Neural cell (in vitro differentiated cells): ENCODE results near the gene RASGRP1. TPM values are rescaled to one million over a fixed set of nuclear protein-coding genes. Genes with fewer than 3 reads are reported as not detected.

ENCODE experiments used
- H2AFZ ChIP-seq: fragments of 200-600, 300-800 bp; sonication (generic), shearing (Covaris generic); 2 replicates; pipeline ENCODE4 v1.6.0; 2014; ENCODE audit warnings: low read depth, mild to moderate bottlenecking, antibody characterized with exemption, low read length, moderate library complexity
- H3F3A ChIP-seq: fragments of 200-600 bp; shearing (Covaris generic); 2 replicates; pipeline ENCODE4 v1.6.1; 2016; ENCODE audit warnings: mild to moderate bottlenecking, moderate library complexity, mixed read lengths, antibody characterized with exemption, low read length; ENCODE audit not compliant: insufficient read depth, poor library complexity, severe bottlenecking
- H3K27ac ChIP-seq: fragments of 200-600, 300-800 bp; sonication (generic), shearing (Covaris generic); 2 replicates; pipeline ENCODE4 v1.5.1; 2014; ENCODE audit warnings: mild to moderate bottlenecking, low read length, moderate library complexity
- H3K27me3 ChIP-seq: fragments of 300-800, 200-600 bp; sonication (generic), shearing (Covaris generic); 2 replicates; pipeline ENCODE4 v1.6.0; 2014; ENCODE audit warnings: mild to moderate bottlenecking, low read depth, low read length, moderate library complexity; ENCODE audit not compliant: insufficient read depth
- H3K36me3 ChIP-seq: fragments of 300-800, 200-600 bp; sonication (generic), shearing (Covaris generic); 2 replicates; pipeline ENCODE4 v1.5.1; 2014; ENCODE audit warnings: mild to moderate bottlenecking, antibody characterized with exemption, low read length, moderate library complexity; ENCODE audit not compliant: insufficient read depth
- H3K4me2 ChIP-seq: fragments of 300-800, 200-600 bp; sonication (generic), shearing (Covaris generic); 2 replicates; pipeline ENCODE4 v1.6.0; 2014; ENCODE audit warnings: mild to moderate bottlenecking, low read length
- H3K4me3 ChIP-seq: fragments of 300-800, 200-600 bp; sonication (generic), shearing (Covaris generic); 2 replicates; pipeline ENCODE4 v1.5.1; 2014; ENCODE audit warnings: mild to moderate bottlenecking, low read length, moderate library complexity
- H3K79me2 ChIP-seq: fragments of 200-600 bp; shearing (Covaris generic); replicated peaks from 2 replicates; pipeline ENCODE4 v1.6.0; 2014; ENCODE audit warnings: mild to moderate bottlenecking, low read length, moderate library complexity; ENCODE audit not compliant: insufficient read depth
- H3K9ac ChIP-seq: fragments of 300-800, 200-600 bp; sonication (generic), shearing (Covaris generic); 2 replicates; pipeline ENCODE4 v1.6.1; 2016; ENCODE audit warnings: mild to moderate bottlenecking, low read length, mixed read lengths
- H3K9me2 ChIP-seq: fragments of 200-600 bp; shearing (Covaris generic); 2 replicates; pipeline ENCODE4 v1.6.1; 2016; ENCODE audit warnings: mild to moderate bottlenecking, low read length, mixed read lengths; ENCODE audit not compliant: insufficient read depth
- H3K9me3 ChIP-seq: fragments of 200-600, 300-800 bp; sonication (generic), shearing (Covaris generic); 2 replicates; pipeline ENCODE4 v1.6.1; 2016; ENCODE audit warnings: mild to moderate bottlenecking, mixed run types, low read length, moderate library complexity, mixed read lengths
- H4K20me1 ChIP-seq: fragments of 200-600 bp; shearing (Covaris generic); 2 replicates; pipeline ENCODE4 v1.6.1; 2016; ENCODE audit warnings: mild to moderate bottlenecking, mixed run types; ENCODE audit not compliant: insufficient read depth
- CTCF ChIP-seq: fragments of 450-650 bp; IDR thresholded peaks from 2 replicates; pipeline ENCODE4 v1.5.1; 2014; ENCODE audit warnings: antibody characterized with exemption, mild to moderate bottlenecking, moderate library complexity; ENCODE audit not compliant: poor library complexity, severe bottlenecking
- EP300 ChIP-seq: fragments of 450-650 bp; conservative IDR thresholded peaks from 2 replicates; pipeline ENCODE4 v1.6.1; 2014; ENCODE audit warnings: antibody characterized with exemption, mild to moderate bottlenecking, moderate library complexity; ENCODE audit not compliant: poor library complexity, severe bottlenecking
- EZH2 ChIP-seq: fragments of 200-600, 300-800 bp; shearing (Covaris generic), sonication (generic); IDR thresholded peaks from 2 replicates; pipeline ENCODE4 v1.6.1; 2014; ENCODE audit warnings: antibody characterized with exemption, low read length, borderline replicate concordance, mild to moderate bottlenecking; ENCODE audit not compliant: insufficient read depth, poor library complexity, severe bottlenecking
- MXI1 ChIP-seq: fragments of 450-650 bp; conservative IDR thresholded peaks from 2 replicates; pipeline ENCODE4 v1.6.1; 2014; ENCODE audit warnings: antibody characterized with exemption, mild to moderate bottlenecking; ENCODE audit not compliant: poor library complexity, severe bottlenecking
- POLR2AphosphoS5 ChIP-seq: IDR thresholded peaks from 2 replicates; pipeline ENCODE4 v1.6.1; 2012
- RAD21 ChIP-seq: fragments of 450-650 bp; conservative IDR thresholded peaks from 2 replicates; pipeline ENCODE4 v1.6.1; 2014; ENCODE audit warnings: antibody characterized with exemption, mild to moderate bottlenecking, moderate library complexity
- REST ChIP-seq: IDR thresholded peaks from 2 replicates; pipeline ENCODE4 v1.6.1; 2012; ENCODE audit warnings: borderline replicate concordance
- SMC3 ChIP-seq: fragments of 450-650 bp; conservative IDR thresholded peaks from 2 replicates; pipeline ENCODE4 v1.6.1; 2014; ENCODE audit warnings: antibody characterized with exemption, mild to moderate bottlenecking, moderate library complexity; ENCODE audit not compliant: poor library complexity
- TAF1 ChIP-seq: IDR thresholded peaks from 2 replicates; pipeline ENCODE4 v1.6.1; 2012; ENCODE audit warnings: low read depth
- polyA plus RNA-seq: library from polyadenylated mRNA; depleted of rRNA; stranded (reverse); fragments of >200 nt; gene quantifications from 2 replicates; pipeline ENCODE4 v1.2.3, GENCODE V29; 2014

The RASGRP1 gene
- polyA plus RNA-seq, 1 donor from 2014 or later, result 3.1 TPM

GRCh38 chr15:38504680-38505467 is 59.7 kb downstream of the RASGRP1 start:
- Histone ChIP-seq H3K9ac (no peak overlapping the region), H3K9me3 (no peaks in the 10 kb centered on the region), H3K79me2 (no peaks in the 10 kb centered on the region), H3K4me2 (no peak overlapping the region), H3K36me3 (no peaks in the 10 kb centered on the region), H2AFZ (no peak overlapping the region), H4K20me1 (no peaks in the 10 kb centered on the region), H3K27me3 (no peaks in the 10 kb centered on the region), H3K27ac (peak overlapping the region; percentile 86), H3K4me3 (no peak overlapping the region), H3K9me2 (no peaks in the 10 kb centered on the region), H3F3A (peaks cover 5% of the 10 kb centered on the region)
- TF ChIP-seq EZH2, result no peak
- TF ChIP-seq SMC3, result no peak
- no peak for TF ChIP-seq EP300
- no peak for TF ChIP-seq POLR2AphosphoS5
- TF ChIP-seq TAF1, result no peak
- TF ChIP-seq RAD21, result no peak
- no peak for TF ChIP-seq REST
- no peak for TF ChIP-seq MXI1
- no peak for TF ChIP-seq CTCF

GRCh38 chr15:38503496-38503895 is 61.1 kb downstream of the RASGRP1 start:
- no peaks in the 10 kb centered on the region for H4K20me1 ChIP-seq
- H3K27me3 ChIP-seq, result no peaks in the 10 kb centered on the region
- H3K9me3 ChIP-seq, result no peaks in the 10 kb centered on the region
- no peaks in the 10 kb centered on the region for H3K79me2 ChIP-seq
- H3K4me3 ChIP-seq, result peak overlapping the region; percentile 31
- H3K9me2 ChIP-seq, result no peaks in the 10 kb centered on the region
- H3K36me3 ChIP-seq, result no peaks in the 10 kb centered on the region
- H3K4me2 ChIP-seq, result peak overlapping the region; percentile 38
- TF ChIP-seq EP300 (peak; percentile 84), RAD21 (no peak), TAF1 (no peak), SMC3 (no peak), REST (peak; percentile 92), POLR2AphosphoS5 (peak; percentile 78), MXI1 (no peak), EZH2 (no peak)
- peak overlapping the region; percentile 86 for H3K27ac ChIP-seq
- H3F3A ChIP-seq, result peaks cover 5% of the 10 kb centered on the region
- no peak overlapping the region for H2AFZ ChIP-seq
- peak overlapping the region; percentile 29 for H3K9ac ChIP-seq
